ENCODE data around the gene GRAP2.

Gene GRAP2

GRCh38 chr22:39913321-39913720 is 12.4 kb downstream of the GRAP2 start:
- Histone ChIP-seq H3K36me3 (ENCODE audit: control insufficient read depth, insufficient read depth, low read length) (no peaks in the 10 kb centered on the region), H3K4me1 (ENCODE audit: control insufficient read depth, insufficient read depth, low read length, poor library complexity, severe bottlenecking) (peaks cover 5% of the 10 kb centered on the region), H3K27ac (ENCODE audit: low read depth, low read length, severe bottlenecking) (no peak overlapping the region), H3K4me3 (ENCODE audit: extremely low read depth, insufficient read depth, low read length, poor library complexity, severe bottlenecking) (no peak overlapping the region), H3K9me3 (ENCODE audit: control insufficient read depth, low read length) (no peaks in the 10 kb centered on the region)
- WGBS, 2 experiments (ENCODE audit: insufficient coverage in 2 of 2), result 98% methylated on average over 5 of the region's 5 CpGs

GRCh38 chr22:39913886-39914285 is 13.0 kb downstream of the GRAP2 start:
- H3K27ac ChIP-seq (ENCODE audit: low read depth, low read length, severe bottlenecking), result no peak overlapping the region
- WGBS, 2 experiments (ENCODE audit: insufficient coverage in 2 of 2), result 58% methylated on average over 2 of the region's 2 CpGs; no CpG with 5 or more reads in 1 of the 2 experiments
- peaks cover 5% of the 10 kb centered on the region for H3K4me1 ChIP-seq (ENCODE audit: control insufficient read depth, insufficient read depth, low read length, poor library complexity, severe bottlenecking)
- no peaks in the 10 kb centered on the region for H3K9me3 ChIP-seq (ENCODE audit: control insufficient read depth, low read length)
- no peaks in the 10 kb centered on the region for H3K36me3 ChIP-seq (ENCODE audit: control insufficient read depth, insufficient read depth, low read length)
- no peak overlapping the region for H3K4me3 ChIP-seq (ENCODE audit: extremely low read depth, insufficient read depth, low read length, poor library complexity, severe bottlenecking)

- no peak overlapping the region for H3K27ac ChIP-seq (ENCODE audit: low read depth, low read length, severe bottlenecking)
- H3K4me1 ChIP-seq (ENCODE audit: control insufficient read depth, insufficient read depth, low read length, poor library complexity, severe bottlenecking), result no peaks in the 10 kb centered on the region
- H3K36me3 ChIP-seq (ENCODE audit: control insufficient read depth, insufficient read depth, low read length), result no peaks in the 10 kb centered on the region
- H3K9me3 ChIP-seq (ENCODE audit: control insufficient read depth, low read length), result no peaks in the 10 kb centered on the region
- H3K4me3 ChIP-seq (ENCODE audit: extremely low read depth, insufficient read depth, low read length, poor library complexity, severe bottlenecking), result no peak overlapping the region
- WGBS, 2 experiments (ENCODE audit: insufficient coverage in 2 of 2), result 90 to 96% methylated on average over 7 to 8 of the region's 9 CpGs
Observed at GRCh38 chr22:39914584-39914983, 13.7 kb downstream of the GRAP2 start.

- no peaks in the 10 kb centered on the region for H3K36me3 ChIP-seq (ENCODE audit: control insufficient read depth, insufficient read depth, low read length)
- no peaks in the 10 kb centered on the region for H3K9me3 ChIP-seq (ENCODE audit: control insufficient read depth, low read length)
- no peak overlapping the region for H3K27ac ChIP-seq (ENCODE audit: low read depth, low read length, severe bottlenecking)
- no peaks in the 10 kb centered on the region for H3K4me1 ChIP-seq (ENCODE audit: control insufficient read depth, insufficient read depth, low read length, poor library complexity, severe bottlenecking)
- 30 to 45% methylated on average over 3 of the region's 4 CpGs for WGBS, 2 experiments (ENCODE audit: insufficient coverage in 2 of 2)
- H3K4me3 ChIP-seq (ENCODE audit: extremely low read depth, insufficient read depth, low read length, poor library complexity, severe bottlenecking), result no peak overlapping the region
Observed at GRCh38 chr22:39915295-39915726, 14.4 kb downstream of the GRAP2 start.

DNA sequence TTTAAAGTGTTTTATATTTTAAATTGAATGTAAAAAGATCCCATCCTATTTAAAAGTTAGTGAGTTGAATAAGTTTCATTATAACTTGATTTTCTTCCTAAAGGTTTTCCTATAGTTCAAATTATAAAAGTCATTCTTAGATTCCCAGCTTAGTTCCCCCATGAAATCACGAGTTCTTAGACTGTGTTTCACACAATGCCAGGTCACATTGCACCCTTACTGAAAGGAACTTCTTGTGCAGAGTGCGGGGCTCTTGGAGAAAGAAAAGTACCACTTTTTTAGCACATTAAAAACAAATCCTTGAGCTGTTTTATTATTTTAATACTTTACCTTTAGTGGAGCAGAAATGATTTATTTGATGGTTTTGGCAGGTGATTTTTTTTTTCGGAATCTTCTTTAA is 15.6 kb downstream of the GRAP2 start:
- H3K36me3 ChIP-seq (ENCODE audit: control insufficient read depth, insufficient read depth, low read length), result no peaks in the 10 kb centered on the region
- H3K4me1 ChIP-seq (ENCODE audit: control insufficient read depth, insufficient read depth, low read length, poor library complexity, severe bottlenecking), result no peaks in the 10 kb centered on the region
- no peak overlapping the region for H3K27ac ChIP-seq (ENCODE audit: low read depth, low read length, severe bottlenecking)
- WGBS, 2 experiments (ENCODE audit: insufficient coverage in 2 of 2), result 100% methylated on average over 1 of the region's 3 CpGs
- H3K9me3 ChIP-seq (ENCODE audit: control insufficient read depth, low read length), result no peaks in the 10 kb centered on the region
- no peak overlapping the region for H3K4me3 ChIP-seq (ENCODE audit: extremely low read depth, insufficient read depth, low read length, poor library complexity, severe bottlenecking)

GRCh38 chr22:39917197-39917643 is 16.3 kb downstream of the GRAP2 start:
- WGBS, 2 experiments (ENCODE audit: insufficient coverage in 2 of 2), result 70 to 80% methylated on average over 3 to 4 of the region's 5 CpGs
- no peak overlapping the region for H3K4me3 ChIP-seq (ENCODE audit: extremely low read depth, insufficient read depth, low read length, poor library complexity, severe bottlenecking)
- H3K36me3 ChIP-seq (ENCODE audit: control insufficient read depth, insufficient read depth, low read length), result no peaks in the 10 kb centered on the region
- H3K4me1 ChIP-seq (ENCODE audit: control insufficient read depth, insufficient read depth, low read length, poor library complexity, severe bottlenecking), result no peaks in the 10 kb centered on the region
- no peaks in the 10 kb centered on the region for H3K9me3 ChIP-seq (ENCODE audit: control insufficient read depth, low read length)
- H3K27ac ChIP-seq (ENCODE audit: low read depth, low read length, severe bottlenecking), result no peak overlapping the region

GRCh38 chr22:39917776-39918495 is 17.1 kb downstream of the GRAP2 start:
- 84 to 87% methylated on average over 8 to 10 of the region's 12 CpGs for WGBS, 2 experiments (ENCODE audit: insufficient coverage in 2 of 2)
- Histone ChIP-seq H3K36me3 (ENCODE audit: control insufficient read depth, insufficient read depth, low read length) (no peaks in the 10 kb centered on the region), H3K4me1 (ENCODE audit: control insufficient read depth, insufficient read depth, low read length, poor library complexity, severe bottlenecking) (no peaks in the 10 kb centered on the region), H3K27ac (ENCODE audit: low read depth, low read length, severe bottlenecking) (no peak overlapping the region), H3K9me3 (ENCODE audit: control insufficient read depth, low read length) (no peaks in the 10 kb centered on the region), H3K4me3 (ENCODE audit: extremely low read depth, insufficient read depth, low read length, poor library complexity, severe bottlenecking) (no peak overlapping the region)

DNA sequence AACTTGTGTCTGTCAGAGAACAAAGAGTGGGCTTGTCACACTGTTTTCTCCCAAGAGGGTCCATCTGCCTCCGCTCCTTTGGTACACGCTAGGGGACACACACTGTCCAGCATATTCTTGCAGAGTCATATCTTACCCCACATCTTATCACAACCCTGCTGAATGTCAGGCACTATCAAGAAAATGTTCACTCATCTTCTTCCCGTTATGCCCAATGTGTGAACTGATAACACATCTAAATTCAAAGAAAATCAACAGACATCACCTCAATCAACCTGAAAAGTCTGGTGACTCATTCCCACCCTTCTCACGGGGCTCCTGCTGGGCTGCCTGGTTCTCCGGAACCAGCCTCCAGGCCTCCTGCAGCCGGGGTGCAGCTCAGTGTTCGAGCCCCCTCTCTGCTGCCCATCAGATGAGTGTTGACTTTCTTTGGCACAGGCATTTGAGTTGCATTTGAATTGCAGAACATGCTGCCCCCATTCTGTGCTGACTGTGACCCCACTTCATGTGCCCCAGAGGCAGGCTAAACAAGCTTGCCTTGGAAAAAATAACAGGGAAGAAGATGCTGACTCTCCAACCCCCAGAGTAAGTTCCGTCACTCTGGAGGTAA is 19.4 kb downstream of the GRAP2 start:
- H3K36me3 ChIP-seq (ENCODE audit: control insufficient read depth, insufficient read depth, low read length), result no peaks in the 10 kb centered on the region
- no peaks in the 10 kb centered on the region for H3K9me3 ChIP-seq (ENCODE audit: control insufficient read depth, low read length)
- H3K27ac ChIP-seq (ENCODE audit: low read depth, low read length, severe bottlenecking), result no peak overlapping the region
- 81 to 84% methylated on average over 6 of the region's 8 CpGs for whole genome bisulfite sequencing, 2 experiments (ENCODE audit: insufficient coverage in 2 of 2)
- H3K4me1 ChIP-seq (ENCODE audit: control insufficient read depth, insufficient read depth, low read length, poor library complexity, severe bottlenecking), result no peaks in the 10 kb centered on the region
- no peak overlapping the region for H3K4me3 ChIP-seq (ENCODE audit: extremely low read depth, insufficient read depth, low read length, poor library complexity, severe bottlenecking)

GRCh38 chr22:39923696-39924095 is 22.8 kb downstream of the GRAP2 start:
- 90 to 93% methylated on average over 4 of the region's 5 CpGs for WGBS, 2 experiments (ENCODE audit: insufficient coverage in 2 of 2)
- no peak overlapping the region for H3K4me3 ChIP-seq (ENCODE audit: extremely low read depth, insufficient read depth, low read length, poor library complexity, severe bottlenecking)
- H3K4me1 ChIP-seq (ENCODE audit: control insufficient read depth, insufficient read depth, low read length, poor library complexity, severe bottlenecking), result peaks cover 14% of the 10 kb centered on the region
- no peaks in the 10 kb centered on the region for H3K36me3 ChIP-seq (ENCODE audit: control insufficient read depth, insufficient read depth, low read length)
- H3K27ac ChIP-seq (ENCODE audit: low read depth, low read length, severe bottlenecking), result no peak overlapping the region
- no peaks in the 10 kb centered on the region for H3K9me3 ChIP-seq (ENCODE audit: control insufficient read depth, low read length)

DNA sequence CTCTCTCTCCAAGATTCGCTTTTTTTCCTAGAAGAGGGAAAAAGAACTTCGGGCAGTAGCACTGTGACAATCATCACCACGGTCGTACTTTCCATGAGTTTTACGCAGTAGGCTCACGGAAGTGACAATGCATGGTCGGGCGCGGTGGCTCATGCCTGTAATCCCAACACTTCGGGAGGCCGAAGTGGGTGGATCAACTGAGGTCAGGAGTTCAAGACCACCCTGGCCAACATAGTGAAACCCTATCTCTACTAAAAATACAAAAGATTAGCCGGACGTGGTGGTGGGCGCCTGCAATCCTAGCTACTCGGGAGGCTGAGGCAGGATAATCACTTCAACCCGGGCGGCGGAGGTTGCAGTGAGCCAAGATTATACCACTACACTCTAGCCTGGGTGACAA is 23.4 kb downstream of the GRAP2 start:
- Histone ChIP-seq H3K4me1 (ENCODE audit: control insufficient read depth, insufficient read depth, low read length, poor library complexity, severe bottlenecking) (peaks cover 14% of the 10 kb centered on the region), H3K27ac (ENCODE audit: low read depth, low read length, severe bottlenecking) (no peak overlapping the region), H3K9me3 (ENCODE audit: control insufficient read depth, low read length) (no peaks in the 10 kb centered on the region), H3K36me3 (ENCODE audit: control insufficient read depth, insufficient read depth, low read length) (no peaks in the 10 kb centered on the region), H3K4me3 (ENCODE audit: extremely low read depth, insufficient read depth, low read length, poor library complexity, severe bottlenecking) (no peak overlapping the region)
- 94 to 97% methylated on average over 15 to 17 of the region's 18 CpGs for WGBS, 2 experiments (ENCODE audit: insufficient coverage in 2 of 2)

DNA sequence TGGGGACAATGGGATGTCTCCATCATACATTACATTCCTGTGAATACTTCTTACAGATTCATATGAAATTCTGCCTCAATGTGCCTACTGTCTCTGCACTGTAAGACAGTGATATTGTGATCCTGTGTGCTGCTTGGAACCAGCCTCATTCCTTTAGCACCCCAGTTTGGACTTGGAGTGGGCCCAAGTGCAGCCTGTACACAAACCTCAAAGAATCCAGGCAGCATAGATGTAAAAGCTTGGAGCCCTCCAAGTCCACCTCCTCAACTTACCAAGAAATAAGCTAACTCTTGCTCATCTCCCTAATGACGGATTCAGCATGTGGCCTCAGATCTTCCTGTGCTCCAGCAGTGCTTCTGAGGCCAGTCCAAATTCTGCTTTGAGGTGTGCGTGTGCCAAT is 24.4 kb downstream of the GRAP2 start:
- Histone ChIP-seq H3K4me3 (ENCODE audit: extremely low read depth, insufficient read depth, low read length, poor library complexity, severe bottlenecking) (no peak overlapping the region), H3K27ac (ENCODE audit: low read depth, low read length, severe bottlenecking) (no peak overlapping the region), H3K36me3 (ENCODE audit: control insufficient read depth, insufficient read depth, low read length) (no peaks in the 10 kb centered on the region), H3K4me1 (ENCODE audit: control insufficient read depth, insufficient read depth, low read length, poor library complexity, severe bottlenecking) (peaks cover 14% of the 10 kb centered on the region), H3K9me3 (ENCODE audit: control insufficient read depth, low read length) (no peaks in the 10 kb centered on the region)
- WGBS, 2 experiments (ENCODE audit: insufficient coverage in 2 of 2), result 100% methylated on average over 1 of the region's 2 CpGs; no CpG with 5 or more reads in 1 of the 2 experiments

Data from mesodermal cell (in vitro differentiated cells).